ENCODE data around the gene DNAH14.

DNAH14 gene

DNA sequence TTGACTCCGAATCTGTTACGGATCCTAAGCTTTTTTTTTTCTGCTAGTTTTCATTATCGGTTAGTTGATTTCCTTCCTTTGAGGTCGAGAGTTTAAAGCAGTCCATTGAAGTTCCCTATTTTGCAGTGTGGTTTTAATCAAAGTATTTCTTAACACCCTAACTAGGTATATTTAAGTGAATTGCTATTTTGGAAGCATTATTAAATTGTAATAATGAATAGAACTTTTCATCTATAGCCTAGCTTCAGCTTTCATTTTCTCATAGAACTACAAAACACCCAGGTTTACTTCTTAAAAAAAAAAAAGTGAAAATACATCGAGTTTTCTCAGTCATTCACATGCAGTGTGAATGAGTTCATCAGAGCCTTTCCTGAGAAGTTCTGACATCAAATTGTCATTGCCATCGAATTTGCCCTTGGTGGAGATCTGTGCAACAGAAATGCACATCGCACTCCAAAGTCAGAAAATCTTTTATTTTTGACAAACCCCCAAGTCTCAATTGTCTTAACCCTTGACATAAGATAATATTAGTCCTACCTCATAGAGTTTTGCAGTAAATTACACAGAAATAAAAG lies 499.5 kb downstream of the DNAH14 start:
- H3K27ac ChIP-seq, result peak overlapping the region; percentile 85 to 87
- DNase-seq (ENCODE audit: low spot score), result no peak
- no peak for TF ChIP-seq CTCF (IDR thresholded peaks at IDR 0.05)
- H3K4me3 ChIP-seq, result peak overlapping the region; percentile 87

- DNase-seq (ENCODE audit: low spot score), result no peak
- Histone ChIP-seq H3K27ac (no peak overlapping the region), H3K4me3 (no peak overlapping the region)
- TF ChIP-seq CTCF (IDR thresholded peaks at IDR 0.05), result no peak
Measured at GRCh38 chr1:225430301-225430700, 500.8 kb downstream of the DNAH14 start.

GRCh38 chr1:225431081-225431863 lies 501.8 kb downstream of the DNAH14 start:
- H3K4me3 ChIP-seq, result no peak overlapping the region
- H3K27ac ChIP-seq, result no peak overlapping the region
- no peak for DNase-seq (ENCODE audit: low spot score)
- TF ChIP-seq CTCF (IDR thresholded peaks at IDR 0.05), result no peak

- no peak overlapping the region for H3K4me3 ChIP-seq
- H3K27ac ChIP-seq, result no peak overlapping the region
- no peak for TF ChIP-seq CTCF (IDR thresholded peaks at IDR 0.05)
- DNase-seq (ENCODE audit: low spot score), result no peak
Measured at GRCh38 chr1:225434046-225434445, 504.6 kb downstream of the DNAH14 start.

DNA sequence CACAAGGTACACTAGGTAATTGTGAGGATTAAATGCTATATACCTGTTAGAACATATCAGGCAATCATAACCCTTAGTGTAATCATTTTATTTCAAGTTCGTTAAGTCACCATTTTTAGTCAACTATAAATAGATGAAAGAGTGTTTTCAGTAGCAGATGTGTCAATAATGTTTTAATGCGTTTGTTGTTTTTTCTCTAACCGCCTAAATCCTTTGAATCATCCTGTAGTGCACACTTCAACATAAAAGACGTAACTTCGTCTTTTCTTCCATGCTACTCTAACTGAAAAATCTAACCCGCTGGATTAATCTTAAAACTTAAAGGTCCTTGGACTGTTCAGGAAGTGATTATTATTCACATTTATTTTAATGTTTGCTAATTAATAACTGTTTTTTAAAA lies 505.6 kb downstream of the DNAH14 start:
- no peak overlapping the region for H3K4me3 ChIP-seq
- no peak for DNase-seq (ENCODE audit: low spot score)
- H3K27ac ChIP-seq, result no peak overlapping the region
- TF ChIP-seq CTCF (IDR thresholded peaks at IDR 0.05), result no peak

GRCh38 chr1:225435487-225435886 lies 506.0 kb downstream of the DNAH14 start:
- DNase-seq (ENCODE audit: low spot score), result no peak
- Histone ChIP-seq H3K4me3 (no peak overlapping the region), H3K27ac (no peak overlapping the region)
- no peak for TF ChIP-seq CTCF (IDR thresholded peaks at IDR 0.05)

DNA sequence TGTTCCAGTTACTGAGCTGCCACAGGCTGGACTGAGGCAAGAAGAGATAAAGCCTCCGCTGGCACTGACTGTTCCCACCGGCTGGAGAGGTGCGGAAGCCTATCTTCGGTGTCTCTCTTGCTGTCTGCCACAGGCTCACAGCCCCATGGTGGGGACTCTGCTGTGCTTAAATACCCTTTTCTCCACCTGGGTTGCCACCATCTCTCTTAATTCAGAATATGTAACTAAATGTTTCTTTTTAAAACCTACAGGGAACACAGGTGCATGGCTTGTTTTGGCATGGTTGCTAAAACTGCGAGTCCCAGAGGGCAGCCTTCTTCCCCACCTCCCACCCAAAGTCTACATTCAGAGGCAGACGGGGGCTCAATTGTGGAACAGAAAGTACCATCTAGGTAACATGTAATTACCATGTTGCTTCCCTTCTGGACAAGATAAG lies 506.5 kb downstream of the DNAH14 start:
- TF ChIP-seq CTCF (IDR thresholded peaks at IDR 0.05), result no peak
- DNase-seq (ENCODE audit: low spot score), result no peak
- H3K4me3 ChIP-seq, result no peak overlapping the region
- H3K27ac ChIP-seq, result no peak overlapping the region
